ENCODE data around the gene REP15. TPM values are rescaled to one million over a fixed set of nuclear protein-coding genes. Genes with fewer than 3 reads are reported as not detected.

Gene REP15
- total RNA-seq, 1 experiment from 2014 or later = 0.86 TPM

- Histone ChIP-seq H3K27ac (ENCODE audit: low read depth, low read length) (no peak overlapping the region), H3K9me2 (ENCODE audit: insufficient read depth) (no peaks in the 10 kb centered on the region), H3K4me3 (replicated peaks in 1 of 2; ENCODE audit: low read depth in 1 of 2, low read length in 2 of 2) (no peak overlapping the region), H3K9me3 (ENCODE audit: control insufficient read depth in 1 of 2, insufficient read depth in 1 of 2, low read depth in 1 of 2, low read length in 2 of 2) (no peaks in the 10 kb centered on the region), H3K9ac (ENCODE audit: low read length) (no peak overlapping the region), H3K4me2 (ENCODE audit: low read length) (no peak overlapping the region), H3K36me3 (ENCODE audit: control insufficient read depth in 1 of 2, insufficient read depth in 2 of 2, low read length in 2 of 2) (no peaks in the 10 kb centered on the region), H3K79me2 (ENCODE audit: insufficient read depth, low read length) (no peaks in the 10 kb centered on the region), H3K4me1 (ENCODE audit: control insufficient read depth in 1 of 2, insufficient read depth in 2 of 2, low read length in 2 of 2) (peaks cover 0 to 5% of the 10 kb centered on the region in 2 experiments; a peak in 3 of 4 replicates), H4K20me1 (ENCODE audit: insufficient read depth) (no peaks in the 10 kb centered on the region), H2AFZ (ENCODE audit: low read depth, low read length, poor library complexity, severe bottlenecking) (no peak overlapping the region), H3K27me3 (ENCODE audit: insufficient read depth, low read length) (no peaks in the 10 kb centered on the region)
- TF ChIP-seq SIN3A (IDR thresholded peaks at IDR 0.05; ENCODE audit: low read depth) = no peak
- TF ChIP-seq YY1 (IDR thresholded peaks at IDR 0.05; ENCODE audit: extremely low read depth, insufficient replicate concordance, low read depth, low read length) = no peak
- DNase-seq (ENCODE audit: low read depth, low spot score) (no peak), ATAC-seq (no peak)
- intact Hi-C loops (cut with micrococcal nuclease) = loop anchor here (10.0 kb wide), 2 partner anchors 690 to 850 kb away; partner anchors contain the start of gene TM7SF3
- POLR2A ChIA-PET = no interaction called here
- BruUV-seq (replicated peaks) = no TSS peak
- RAD21 ChIA-PET (ENCODE audit: low non-redundant PET in 1 of 2, low total read pairs in 2 of 2, uncharacterized antibody in 2 of 2, unreplicated experiment in 2 of 2) = interaction anchor here in 1 of 2 experiments (0.7 kb wide), 1 partner anchor 354 kb away, joined by 3 read pairs; no protein-coding TSS in a partner anchor
- CTCF ChIA-PET = interaction anchor here (1.2 kb wide), 1 partner anchor 116 kb away, joined by 3 read pairs; no protein-coding TSS in a partner anchor
Observed at GRCh38 chr12:27705263-27705662, 9.0 kb downstream of the REP15 start.

GRCh38 chr12:27707216-27707615, 11.0 kb downstream of the REP15 start:
- H3K9me2 ChIP-seq (ENCODE audit: insufficient read depth) = no peaks in the 10 kb centered on the region
- no peak overlapping the region for H3K9ac ChIP-seq (ENCODE audit: low read length)
- no peak overlapping the region for H3K4me3 ChIP-seq (replicated peaks in 1 of 2; ENCODE audit: low read depth in 1 of 2, low read length in 2 of 2)
- TF ChIP-seq SP1 (IDR thresholded peaks at IDR 0.05; ENCODE audit: low read depth) (no peak), EGR1 (IDR thresholded peaks at IDR 0.05; ENCODE audit: low read depth) (no peak), ZBTB33 (IDR thresholded peaks at IDR 0.05; ENCODE audit: extremely low read depth, insufficient replicate concordance, low read length) (no peak), CEBPB (IDR thresholded peaks at IDR 0.05; ENCODE audit: low read depth) (no peak), CBX3 (IDR thresholded peaks at IDR 0.05; ENCODE audit: low read depth) (no peak), POLR2A (IDR thresholded peaks at IDR 0.05; ENCODE audit: borderline replicate concordance, extremely low read depth, insufficient read depth, insufficient read length) (no peak), ZFX (IDR thresholded peaks at IDR 0.05) (no peak), CTCF (IDR thresholded peaks at IDR 0.05 in 2 of 3, conservative IDR thresholded peaks at IDR 0.05 in 1 of 3; ENCODE audit: borderline replicate concordance in 1 of 3, insufficient read depth in 1 of 3, low read depth in 2 of 3, low read length in 2 of 3) (no peak)
- no peak overlapping the region for H3K27ac ChIP-seq (ENCODE audit: low read depth, low read length)
- ATAC-seq = no peak
- DNase-seq (ENCODE audit: low read depth, low spot score) = no peak
- intact Hi-C loops (cut with micrococcal nuclease) = loop anchor here (10.0 kb wide), 2 partner anchors 692 to 852 kb away; partner anchors contain the start of gene TM7SF3
- no peaks in the 10 kb centered on the region for H4K20me1 ChIP-seq (ENCODE audit: insufficient read depth)
- ChIA-PET RAD21 (ENCODE audit: low non-redundant PET in 1 of 2, low total read pairs in 2 of 2, uncharacterized antibody in 2 of 2, unreplicated experiment in 2 of 2) (no interaction called here), CTCF (interaction anchor here (0.8 kb wide), 1 partner anchor 234 kb away, joined by 3 read pairs; no protein-coding TSS in a partner anchor), POLR2A (no interaction called here)
- no peak overlapping the region for H2AFZ ChIP-seq (ENCODE audit: low read depth, low read length, poor library complexity, severe bottlenecking)
- H3K36me3 ChIP-seq (ENCODE audit: control insufficient read depth in 1 of 2, insufficient read depth in 2 of 2, low read length in 2 of 2) = no peaks in the 10 kb centered on the region
- H3K4me1 ChIP-seq (ENCODE audit: control insufficient read depth in 1 of 2, insufficient read depth in 2 of 2, low read length in 2 of 2) = peaks cover 5 to 15% of the 10 kb centered on the region in 2 experiments
- H3K4me2 ChIP-seq (ENCODE audit: low read length) = no peak overlapping the region
- no TSS peak for BruUV-seq (replicated peaks)
- peaks cover 18% of the 10 kb centered on the region for H3K79me2 ChIP-seq (ENCODE audit: insufficient read depth, low read length)
- no peaks in the 10 kb centered on the region for H3K9me3 ChIP-seq (ENCODE audit: control insufficient read depth in 1 of 2, insufficient read depth in 1 of 2, low read depth in 1 of 2, low read length in 2 of 2)
- no peaks in the 10 kb centered on the region for H3K27me3 ChIP-seq (ENCODE audit: insufficient read depth, low read length)

Data from HCT116 (cell line).